Stimulated activated naive B cell treated with anti-CD40 and anti-IgM and Interleukin-4, amounts not matched to agents 10 μg/mL and 1 μg/mL and 100 μg/mL, for 72 hours (primary cell): ENCODE measurements around the gene BTBD16.

ENCODE experiments used
- ATAC-seq, 2 donors: fragments of 150-1000 bp; cut with Tn5 transposase; replicated peaks; 2 replicates each; pipeline ENCODE4 v1.10.0; 2021; ENCODE audit warnings: moderate library complexity in 1 of 2
- DNase-seq: peaks from one replicate; pipeline ENCODE4 v3.0.0; 2021
- H3K27ac Mint-ChIP-seq: one replicate; pipeline ENCODE4 v1.8.0; 2022; ENCODE audit warnings: mild to moderate bottlenecking, mixed read lengths
- H3K27me3 Mint-ChIP-seq, 2 donors: one replicate each; pipeline ENCODE4 v1.8.0; 2022; ENCODE audit warnings: mixed read lengths in 2 of 2
- H3K36me3 Mint-ChIP-seq, 2 donors: one replicate each; pipeline ENCODE4 v1.8.0; 2022; ENCODE audit warnings: mixed read lengths in 2 of 2, mild to moderate bottlenecking in 1 of 2
- H3K4me1 Mint-ChIP-seq, 2 donors: one replicate each; pipeline ENCODE4 v1.8.0; 2022; ENCODE audit warnings: mixed read lengths in 2 of 2, mild to moderate bottlenecking in 1 of 2
- H3K4me3 Mint-ChIP-seq, 2 donors: one replicate each; pipeline ENCODE4 v1.8.0; 2022; ENCODE audit warnings: mild to moderate bottlenecking in 2 of 2, mixed read lengths in 2 of 2, moderate library complexity in 1 of 2
- H3K9me3 Mint-ChIP-seq, 2 donors: one replicate each; pipeline ENCODE4 v1.8.0; 2022; ENCODE audit warnings: mixed read lengths in 2 of 2, mild to moderate bottlenecking in 1 of 2

BTBD16 gene

DNA sequence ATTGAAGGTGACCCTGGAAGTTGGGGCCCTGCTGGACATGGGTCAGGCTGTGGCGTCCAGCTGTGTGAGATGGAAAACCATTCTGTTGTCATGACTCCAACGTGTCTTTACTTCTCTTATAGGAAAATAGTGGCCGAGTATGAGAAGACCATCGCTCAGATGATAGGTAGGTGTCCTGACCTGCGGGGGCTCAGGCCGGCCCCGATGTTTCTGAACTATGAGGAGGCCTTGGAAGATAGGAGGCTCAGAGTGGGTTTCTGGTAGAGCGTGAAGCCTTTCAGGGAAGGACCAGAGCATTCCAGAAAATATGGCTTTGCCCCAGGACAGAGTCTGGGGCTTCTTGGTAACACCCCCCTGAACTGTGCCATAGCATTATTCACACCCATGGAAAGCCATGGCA is 29.3 kb upstream of the BTBD16 start:
- DNase-seq (no peak), ATAC-seq (no peak)
- H3K4me3 Mint-ChIP-seq = no peak overlapping the region
- no peaks in the 10 kb centered on the region for H3K4me1 Mint-ChIP-seq
- H3K27ac Mint-ChIP-seq = no peak overlapping the region
- H3K27me3 Mint-ChIP-seq = no peaks in the 10 kb centered on the region
- H3K9me3 Mint-ChIP-seq = no peaks in the 10 kb centered on the region
- no peaks in the 10 kb centered on the region for H3K36me3 Mint-ChIP-seq

DNA sequence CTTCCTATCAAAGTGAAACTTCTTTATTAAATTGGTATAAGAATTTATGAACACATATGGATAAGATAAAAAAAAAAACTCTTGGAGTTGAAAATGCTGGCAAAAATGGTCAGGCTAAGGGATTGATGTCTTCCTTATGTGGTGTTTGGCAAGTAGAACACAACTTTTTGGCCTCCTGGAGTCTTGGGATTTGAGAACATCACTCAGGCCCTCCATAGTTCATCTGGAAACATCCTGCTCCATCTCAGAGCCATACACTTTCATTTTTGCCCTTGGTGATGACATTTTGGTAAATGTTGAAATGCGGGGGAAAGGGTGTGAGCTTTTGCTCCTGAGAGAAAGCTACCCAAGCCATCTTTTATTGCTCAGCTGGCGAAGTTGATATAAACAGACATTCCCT is 27.5 kb upstream of the BTBD16 start:
- Mint-ChIP-seq H3K4me1 (no peaks in the 10 kb centered on the region), H3K4me3 (no peak overlapping the region), H3K9me3 (no peaks in the 10 kb centered on the region), H3K27me3 (peaks cover 0 to under 1% of the 10 kb centered on the region in 2 donors), H3K36me3 (no peaks in the 10 kb centered on the region), H3K27ac (no peak overlapping the region)
- no peak for ATAC-seq
- DNase-seq = no peak

DNA sequence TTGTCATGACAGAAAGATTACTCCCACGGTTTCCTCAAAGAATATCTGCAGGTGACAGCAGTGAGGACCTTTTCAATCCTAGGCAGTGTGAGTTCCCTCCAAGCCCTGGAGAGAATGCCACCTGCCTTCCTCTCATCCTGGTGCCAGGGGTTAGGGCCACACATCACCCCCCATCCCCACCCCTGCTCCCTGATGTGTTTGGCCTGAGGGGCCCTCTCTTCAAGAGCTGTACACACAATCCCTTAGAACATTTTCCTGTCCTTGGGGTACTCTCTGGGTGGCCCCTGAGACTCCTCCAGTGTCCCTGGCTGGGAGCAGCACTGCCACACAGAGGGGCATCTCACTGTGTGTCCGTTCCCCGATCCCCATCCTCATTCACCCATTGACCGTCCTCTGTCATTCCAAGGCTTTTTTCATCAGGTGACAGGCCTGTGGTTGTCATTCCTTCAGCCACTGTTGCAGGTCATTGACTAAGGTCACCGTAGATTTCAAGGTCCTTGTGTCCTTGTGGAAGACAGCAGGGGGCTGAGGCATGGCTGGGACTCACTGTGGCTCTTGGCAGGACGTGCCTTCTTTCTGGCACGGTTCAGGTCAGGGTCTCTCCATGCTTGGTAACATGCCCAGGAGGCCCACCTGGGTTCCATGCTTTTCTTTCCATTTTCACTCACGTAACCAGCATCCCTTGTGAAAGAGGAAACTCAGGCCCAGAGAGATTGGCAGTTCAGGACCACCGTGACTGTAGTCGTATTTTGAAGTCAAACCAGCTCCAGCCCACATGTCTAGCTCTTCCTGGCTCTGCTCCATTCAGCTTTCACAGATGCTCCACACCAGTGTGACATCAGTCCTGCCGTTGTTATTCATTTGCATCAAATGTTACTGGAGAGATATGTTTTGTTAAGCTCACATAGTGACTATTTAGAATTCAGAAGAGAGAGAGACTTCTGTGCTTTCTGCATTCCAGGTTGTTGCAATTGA is 26.8 kb upstream of the BTBD16 start:
- no peak for ATAC-seq
- no peak for DNase-seq
- Mint-ChIP-seq H3K27ac (no peak overlapping the region), H3K27me3 (peaks cover 0 to 5% of the 10 kb centered on the region in 2 donors), H3K36me3 (no peaks in the 10 kb centered on the region), H3K4me1 (no peaks in the 10 kb centered on the region), H3K4me3 (no peak overlapping the region), H3K9me3 (no peaks in the 10 kb centered on the region)

DNA sequence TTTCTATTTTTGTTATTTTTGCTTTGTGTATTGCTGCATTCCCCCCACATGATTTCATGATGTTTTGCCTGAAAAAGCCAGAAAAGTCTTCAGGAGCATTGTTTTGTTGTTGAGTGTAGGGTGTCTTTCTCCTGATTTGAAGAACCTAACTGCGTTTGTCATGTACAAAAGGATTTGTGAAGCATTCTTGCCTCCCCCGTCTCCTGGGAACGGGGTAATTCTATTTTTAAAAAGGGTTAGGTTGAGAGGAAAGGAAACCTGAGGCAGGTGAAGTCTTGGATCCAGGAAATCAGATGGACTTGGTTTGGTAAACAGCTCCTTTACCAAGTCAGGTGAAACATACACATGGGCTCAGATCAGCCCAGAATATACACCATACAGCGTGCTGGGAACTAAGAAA is 26.0 kb upstream of the BTBD16 start:
- H3K27ac Mint-ChIP-seq = no peak overlapping the region
- ATAC-seq = no peak
- no peak overlapping the region for H3K4me3 Mint-ChIP-seq
- H3K27me3 Mint-ChIP-seq = peaks cover 0 to 6% of the 10 kb centered on the region in 2 donors
- H3K4me1 Mint-ChIP-seq = no peaks in the 10 kb centered on the region
- DNase-seq = no peak
- no peaks in the 10 kb centered on the region for H3K9me3 Mint-ChIP-seq
- H3K36me3 Mint-ChIP-seq = no peaks in the 10 kb centered on the region

DNA sequence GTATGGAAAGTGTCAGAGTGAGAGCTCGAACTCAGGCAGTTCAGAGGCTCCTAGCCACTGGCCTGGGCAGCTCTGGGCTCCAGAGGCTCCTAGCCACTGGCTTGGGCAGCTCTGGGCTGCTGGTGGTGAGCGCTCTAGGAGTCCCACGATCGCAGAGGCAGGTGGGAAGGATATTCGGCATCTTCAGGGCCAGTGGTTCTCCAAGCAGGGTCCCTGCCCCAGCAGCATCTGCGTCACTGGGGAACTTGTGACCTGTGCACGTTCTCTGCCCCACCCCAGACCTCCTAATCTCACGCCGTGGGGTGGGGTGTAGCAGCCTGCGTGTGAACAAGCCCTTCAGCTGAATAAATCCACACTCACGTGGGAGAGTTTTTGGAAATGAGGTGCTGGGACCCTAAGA is 25.2 kb upstream of the BTBD16 start:
- no peaks in the 10 kb centered on the region for H3K9me3 Mint-ChIP-seq
- ATAC-seq (no peak), DNase-seq (no peak)
- no peak overlapping the region for H3K27ac Mint-ChIP-seq
- H3K36me3 Mint-ChIP-seq = no peaks in the 10 kb centered on the region
- no peaks in the 10 kb centered on the region for H3K4me1 Mint-ChIP-seq
- H3K27me3 Mint-ChIP-seq = peaks cover 0 to 11% of the 10 kb centered on the region in 2 donors
- H3K4me3 Mint-ChIP-seq = no peak overlapping the region

DNA sequence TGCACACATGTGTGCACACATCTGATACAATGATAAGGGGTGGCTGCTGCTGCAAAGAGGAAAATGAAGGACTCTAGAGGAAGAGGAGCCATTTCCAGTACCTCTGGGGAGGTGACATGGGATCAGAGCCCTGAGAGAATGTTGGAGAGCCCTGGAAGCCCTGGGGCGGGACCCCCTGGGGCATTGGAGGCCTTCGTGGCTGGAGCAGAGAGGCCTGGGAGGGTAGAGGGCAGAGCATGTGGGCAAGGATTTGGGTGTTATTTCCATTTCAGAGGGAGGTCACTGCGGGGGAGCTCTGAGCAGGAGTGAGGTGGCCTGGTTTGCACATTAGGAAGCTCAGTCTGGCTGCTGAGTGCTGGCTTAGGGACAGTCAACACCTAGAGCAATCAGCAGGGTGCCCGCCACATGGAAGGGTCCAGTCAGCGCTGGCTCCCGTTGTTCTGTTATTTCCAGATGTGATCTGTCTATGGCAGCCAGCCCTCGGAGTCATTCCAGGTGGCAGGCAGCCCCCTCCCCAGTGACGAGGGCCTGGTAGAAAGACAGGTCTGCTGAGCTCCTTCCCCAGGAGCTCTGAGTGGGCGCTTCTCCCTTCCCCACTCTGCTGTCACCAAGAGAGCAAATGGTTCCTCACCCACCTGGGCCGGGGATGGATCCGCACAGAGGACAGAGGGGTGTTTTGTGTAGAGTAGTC is 24.1 kb upstream of the BTBD16 start:
- H3K4me3 Mint-ChIP-seq = no peak overlapping the region

DNA sequence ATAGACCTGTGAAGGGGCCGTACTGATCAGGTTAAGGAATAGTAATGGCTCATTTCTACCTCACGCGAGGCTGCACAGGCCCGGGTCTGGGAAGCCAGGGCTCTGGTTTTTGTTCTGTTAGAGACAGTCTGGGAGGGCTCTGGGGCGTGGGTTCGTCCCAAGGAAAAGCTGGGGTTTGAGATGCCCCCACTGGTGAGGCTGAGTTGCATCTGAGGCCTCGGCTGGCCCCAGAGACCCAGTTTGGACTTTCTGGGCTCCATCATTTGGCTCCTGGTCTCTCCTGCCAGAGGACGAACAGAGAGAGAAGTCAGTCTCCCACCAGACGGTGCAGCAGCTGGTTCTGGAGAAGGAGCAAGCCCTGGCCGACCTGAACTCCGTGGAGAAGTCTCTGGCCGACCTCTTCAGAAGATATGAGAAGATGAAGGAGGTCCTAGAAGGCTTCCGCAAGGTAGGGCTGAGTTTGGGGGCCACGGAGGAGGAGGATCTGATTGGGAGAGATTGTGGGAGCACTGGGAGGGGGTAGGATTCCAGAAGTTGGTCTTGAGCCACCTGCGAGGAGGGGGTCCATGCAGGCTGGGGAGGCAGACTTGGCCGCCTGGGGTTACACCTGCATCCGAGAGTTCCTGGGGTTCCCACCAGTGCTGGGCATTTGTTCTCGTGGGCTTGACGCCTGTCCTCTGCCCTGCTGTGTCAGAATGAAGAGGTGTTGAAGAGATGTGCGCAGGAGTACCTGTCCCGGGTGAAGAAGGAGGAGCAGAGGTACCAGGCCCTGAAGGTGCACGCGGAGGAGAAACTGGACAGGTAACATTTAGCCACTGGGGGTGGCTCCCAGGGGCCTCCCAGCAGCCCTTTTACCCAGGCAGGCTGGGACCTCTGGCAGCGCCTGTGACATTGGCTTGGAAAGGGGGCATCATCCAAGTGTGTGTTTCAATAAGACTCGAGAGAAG is 22.5 kb upstream of the BTBD16 start:
- ATAC-seq (no peak), DNase-seq (no peak)
- Mint-ChIP-seq H3K4me3 (no peak overlapping the region), H3K36me3 (no peaks in the 10 kb centered on the region), H3K27me3 (peaks cover 0 to 11% of the 10 kb centered on the region in 2 donors), H3K9me3 (no peaks in the 10 kb centered on the region), H3K27ac (no peak overlapping the region), H3K4me1 (no peaks in the 10 kb centered on the region)

More for the DNA sequence above, 24.1 kb upstream of the BTBD16 start:
- no peak for DNase-seq
- no peak for ATAC-seq
- peaks cover 0 to 11% of the 10 kb centered on the region in 2 donors for H3K27me3 Mint-ChIP-seq
- no peaks in the 10 kb centered on the region for H3K9me3 Mint-ChIP-seq
- no peak overlapping the region for H3K27ac Mint-ChIP-seq
- no peaks in the 10 kb centered on the region for H3K36me3 Mint-ChIP-seq
- no peaks in the 10 kb centered on the region for H3K4me1 Mint-ChIP-seq

DNA sequence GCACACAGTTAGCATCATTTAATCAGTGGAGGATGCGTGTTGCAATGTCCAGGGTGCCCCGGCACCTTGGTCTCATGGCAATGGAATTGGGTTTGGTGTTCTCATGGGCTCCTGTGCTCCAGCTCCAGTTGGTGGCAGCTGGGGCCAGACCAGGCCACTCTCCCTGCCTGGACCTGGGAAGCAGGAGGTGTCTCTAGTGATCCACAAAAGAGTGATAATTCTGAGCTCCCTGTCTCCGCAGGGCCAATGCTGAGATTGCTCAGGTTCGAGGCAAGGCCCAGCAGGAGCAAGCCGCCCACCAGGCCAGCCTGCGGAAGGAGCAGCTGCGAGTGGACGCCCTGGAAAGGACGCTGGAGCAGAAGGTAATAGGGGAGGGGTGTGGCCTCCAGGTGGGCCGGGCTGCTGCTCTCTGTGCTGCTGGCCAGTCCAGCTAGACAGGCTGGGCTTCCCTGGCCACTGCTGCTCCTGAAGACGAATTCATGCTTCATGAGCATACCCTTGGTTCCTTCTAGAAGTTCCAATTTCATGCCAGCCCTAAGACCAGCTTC is 21.7 kb upstream of the BTBD16 start:
- DNase-seq = no peak
- Mint-ChIP-seq H3K36me3 (no peaks in the 10 kb centered on the region), H3K27me3 (peaks cover 0 to 11% of the 10 kb centered on the region in 2 donors), H3K9me3 (no peaks in the 10 kb centered on the region), H3K4me3 (no peak overlapping the region), H3K4me1 (no peaks in the 10 kb centered on the region), H3K27ac (no peak overlapping the region)
- no peak for ATAC-seq

DNA sequence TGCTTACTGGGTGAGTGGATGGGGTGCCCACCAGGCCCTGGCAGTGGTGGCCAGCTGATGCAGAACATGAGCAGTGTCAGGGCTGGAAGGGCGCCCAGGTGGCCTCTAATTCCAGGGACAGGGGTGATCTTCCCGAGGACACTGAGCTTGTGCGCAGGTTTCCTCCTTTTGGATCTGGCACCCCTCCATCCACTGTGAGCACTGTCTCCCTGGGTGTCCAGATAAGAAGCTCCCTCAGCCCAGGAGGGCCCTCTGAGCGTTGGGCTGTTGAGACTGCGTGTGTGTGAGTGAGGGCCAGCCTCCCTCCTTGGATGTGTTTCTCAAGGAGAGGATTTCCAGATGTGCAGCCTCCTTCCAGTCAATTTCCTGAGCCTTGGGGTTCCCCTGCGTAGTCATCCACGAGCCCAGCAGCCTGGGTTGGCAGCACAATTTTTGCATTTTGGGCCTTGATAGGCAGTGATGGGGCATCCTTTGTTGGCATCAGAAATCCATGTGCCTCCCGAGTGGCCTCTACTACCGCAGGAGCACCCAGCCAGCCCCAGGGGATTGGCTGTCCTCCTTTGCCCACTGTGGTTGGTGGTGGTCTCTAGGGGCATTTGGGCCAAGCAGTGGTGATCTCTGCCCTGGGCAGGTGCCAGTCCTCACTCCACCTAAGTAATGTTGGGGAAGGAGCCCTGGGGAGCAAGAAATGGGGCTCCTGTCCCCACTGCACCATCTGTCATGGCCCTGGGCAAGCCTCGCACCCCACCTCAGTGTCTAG is 20.9 kb upstream of the BTBD16 start:
- Mint-ChIP-seq H3K4me1 (no peaks in the 10 kb centered on the region), H3K9me3 (no peaks in the 10 kb centered on the region), H3K4me3 (no peak overlapping the region), H3K27me3 (peaks cover 0 to 12% of the 10 kb centered on the region in 2 donors), H3K36me3 (no peaks in the 10 kb centered on the region), H3K27ac (no peak overlapping the region)
- ATAC-seq = no peak
- no peak for DNase-seq

DNA sequence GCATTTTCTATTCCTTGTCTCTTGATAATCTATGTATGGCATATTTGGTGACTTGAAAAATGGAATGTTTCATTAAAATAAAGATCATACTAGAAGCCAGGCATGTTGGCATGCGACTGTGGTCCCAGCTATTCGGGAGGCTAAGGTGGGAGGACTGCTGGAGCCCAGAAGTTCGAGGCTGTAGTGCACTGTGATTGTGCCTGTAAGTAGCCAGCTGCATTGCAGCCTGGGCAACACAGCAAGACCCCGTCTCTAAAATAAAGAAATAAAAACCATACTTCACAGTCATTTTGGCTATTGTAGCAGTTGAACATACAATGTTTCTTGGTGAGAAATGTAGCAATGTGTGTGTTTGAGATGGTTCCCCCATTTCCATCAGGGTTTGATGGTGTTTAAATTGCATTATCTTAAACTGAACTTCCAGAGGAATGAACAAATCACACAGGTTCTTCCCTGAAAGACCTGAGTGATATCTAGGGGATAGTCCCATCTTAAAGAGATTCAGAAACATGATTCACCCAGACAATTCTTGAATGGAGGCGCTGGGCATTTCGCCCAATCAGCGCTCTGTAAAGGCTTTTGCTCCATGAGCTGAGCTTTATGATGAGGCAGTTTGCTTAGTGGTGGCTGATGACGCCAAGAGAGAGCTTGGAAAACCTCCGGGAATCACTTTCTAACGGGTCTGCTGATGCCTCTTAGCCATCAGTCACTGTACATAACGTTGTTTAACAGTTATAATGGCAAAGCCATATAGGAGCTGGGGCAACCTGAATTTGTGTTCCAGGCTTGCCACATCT is 19.4 kb upstream of the BTBD16 start:
- peaks cover 0 to 15% of the 10 kb centered on the region in 2 donors for H3K27me3 Mint-ChIP-seq
- no peak for DNase-seq
- no peaks in the 10 kb centered on the region for H3K36me3 Mint-ChIP-seq
- H3K4me1 Mint-ChIP-seq = no peaks in the 10 kb centered on the region
- no peak overlapping the region for H3K4me3 Mint-ChIP-seq
- H3K27ac Mint-ChIP-seq = no peak overlapping the region
- no peaks in the 10 kb centered on the region for H3K9me3 Mint-ChIP-seq
- ATAC-seq = no peak

DNA sequence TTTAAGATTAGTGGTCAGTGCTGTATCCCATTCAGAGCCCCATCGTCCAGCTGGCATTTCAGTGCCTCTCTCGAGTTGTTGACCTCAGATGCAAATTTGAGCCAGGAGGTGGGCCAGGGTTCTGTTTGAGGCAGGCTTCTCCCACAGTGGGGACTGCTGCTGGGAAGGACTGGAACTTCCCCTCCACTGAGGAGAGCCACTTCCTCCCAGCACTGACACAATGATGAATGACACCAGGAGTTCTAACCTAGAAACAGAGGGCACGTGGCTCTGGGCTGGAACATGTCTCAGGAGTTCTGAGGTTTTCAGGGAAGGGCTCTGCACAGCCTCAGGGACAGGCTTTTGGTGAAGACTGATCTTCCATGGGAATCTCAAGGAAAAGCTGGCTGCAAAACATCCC is 18.3 kb upstream of the BTBD16 start:
- no peak for ATAC-seq
- no peak for DNase-seq
- Mint-ChIP-seq H3K9me3 (no peaks in the 10 kb centered on the region), H3K4me1 (no peaks in the 10 kb centered on the region), H3K36me3 (no peaks in the 10 kb centered on the region), H3K4me3 (no peak overlapping the region), H3K27me3 (peaks cover 0 to 15% of the 10 kb centered on the region in 2 donors), H3K27ac (no peak overlapping the region)

DNA sequence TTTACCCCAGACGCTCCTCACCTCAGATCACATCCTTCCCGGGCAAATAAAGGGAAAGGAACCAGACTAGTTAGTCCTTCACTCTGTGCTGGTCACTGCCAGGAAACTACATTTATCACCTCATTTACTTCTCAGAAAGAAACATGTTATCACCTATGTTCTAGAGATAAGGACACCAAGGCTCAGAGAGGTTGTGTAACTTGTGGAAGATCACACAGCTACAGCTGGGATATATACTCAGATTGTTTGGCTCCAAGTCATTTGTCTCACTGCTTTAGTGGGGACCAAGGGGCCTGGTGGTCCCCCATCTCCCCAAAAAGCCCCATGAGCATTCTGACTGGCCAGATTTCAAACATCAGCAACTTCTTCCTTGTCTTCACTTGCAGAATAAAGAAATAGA is 17.5 kb upstream of the BTBD16 start:
- Mint-ChIP-seq H3K27ac (no peak overlapping the region), H3K36me3 (no peaks in the 10 kb centered on the region), H3K9me3 (no peaks in the 10 kb centered on the region), H3K27me3 (peaks cover 0 to 15% of the 10 kb centered on the region in 2 donors), H3K4me3 (no peak overlapping the region), H3K4me1 (no peaks in the 10 kb centered on the region)
- DNase-seq (no peak), ATAC-seq (no peak)

DNA sequence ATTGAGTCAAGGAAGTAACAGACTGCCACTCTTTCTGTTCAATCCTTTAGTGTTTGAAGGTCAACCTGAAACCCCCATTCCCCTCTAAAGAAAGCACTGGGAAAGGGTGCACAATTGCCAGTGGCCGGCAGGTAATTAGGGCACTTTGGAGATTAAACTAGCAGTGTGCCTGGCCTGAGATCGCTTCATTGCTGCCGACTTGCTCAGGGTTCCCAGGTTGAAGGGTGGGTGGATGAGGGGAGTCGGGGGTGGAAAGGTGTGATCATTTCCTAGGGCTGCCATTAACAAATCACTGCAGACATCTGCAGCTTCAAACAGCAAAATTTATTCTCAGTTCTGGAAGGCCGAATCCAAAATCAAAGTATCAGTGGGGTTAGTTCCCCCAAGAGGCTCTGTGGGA is 16.3 kb upstream of the BTBD16 start:
- H3K27ac Mint-ChIP-seq = no peak overlapping the region
- DNase-seq = no peak
- no peak overlapping the region for H3K4me3 Mint-ChIP-seq
- no peaks in the 10 kb centered on the region for H3K36me3 Mint-ChIP-seq
- H3K9me3 Mint-ChIP-seq = no peaks in the 10 kb centered on the region
- no peak for ATAC-seq
- no peaks in the 10 kb centered on the region for H3K4me1 Mint-ChIP-seq
- peaks cover 6 to 14% of the 10 kb centered on the region in 2 donors for H3K27me3 Mint-ChIP-seq
